ENCODE results near the gene DDX24.

- TF ChIP-seq MXI1 (IDR thresholded peaks at IDR 0.05; ENCODE audit: low read depth, low read length) (no peak), SETDB1 (IDR thresholded peaks at IDR 0.05; ENCODE audit: low read length) (no peak), ELK1 (CRISPR knock-in tag; IDR thresholded peaks at IDR 0.05) (no peak), MYNN (IDR thresholded peaks at IDR 0.05) (no peak), MYNN (CRISPR knock-in tag; IDR thresholded peaks at IDR 0.05) (no peak), POLR2A (conservative IDR thresholded peaks at IDR 0.05) (no peak), HNRNPUL1 (IDR thresholded peaks at IDR 0.05; ENCODE audit: low read length) (no peak), STAG1 (CRISPR knock-in tag; IDR thresholded peaks at IDR 0.05; ENCODE audit: borderline replicate concordance) (no peak), ZBTB34 (CRISPR knock-in tag; IDR thresholded peaks at IDR 0.05) (no peak), EWSR1 (IDR thresholded peaks at IDR 0.05; ENCODE audit: borderline replicate concordance, low read depth, partially characterized antibody) (no peak)
- TF ChIP-seq, protein P1, sequence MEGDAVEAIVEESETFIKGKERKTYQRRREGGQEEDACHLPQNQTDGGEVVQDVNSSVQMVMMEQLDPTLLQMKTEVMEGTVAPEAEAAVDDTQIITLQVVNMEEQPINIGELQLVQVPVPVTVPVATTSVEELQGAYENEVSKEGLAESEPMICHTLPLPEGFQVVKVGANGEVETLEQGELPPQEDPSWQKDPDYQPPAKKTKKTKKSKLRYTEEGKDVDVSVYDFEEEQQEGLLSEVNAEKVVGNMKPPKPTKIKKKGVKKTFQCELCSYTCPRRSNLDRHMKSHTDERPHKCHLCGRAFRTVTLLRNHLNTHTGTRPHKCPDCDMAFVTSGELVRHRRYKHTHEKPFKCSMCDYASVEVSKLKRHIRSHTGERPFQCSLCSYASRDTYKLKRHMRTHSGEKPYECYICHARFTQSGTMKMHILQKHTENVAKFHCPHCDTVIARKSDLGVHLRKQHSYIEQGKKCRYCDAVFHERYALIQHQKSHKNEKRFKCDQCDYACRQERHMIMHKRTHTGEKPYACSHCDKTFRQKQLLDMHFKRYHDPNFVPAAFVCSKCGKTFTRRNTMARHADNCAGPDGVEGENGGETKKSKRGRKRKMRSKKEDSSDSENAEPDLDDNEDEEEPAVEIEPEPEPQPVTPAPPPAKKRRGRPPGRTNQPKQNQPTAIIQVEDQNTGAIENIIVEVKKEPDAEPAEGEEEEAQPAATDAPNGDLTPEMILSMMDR (IDR thresholded peaks at IDR 0.05 in 2 of 3, conservative IDR thresholded peaks at IDR 0.05 in 1 of 3; ENCODE audit: insufficient read depth in 2 of 3, low read depth in 1 of 3, low read length in 3 of 3), result no peak
Measured at GRCh38 chr14:94052199-94052598, 28.8 kb downstream of the DDX24 start.
